NCI-H2196 (cell line): ENCODE data around the gene CHMP5.

Experiments used
- DNase-seq: peaks from one replicate; lab custom pipeline; 2025; ENCODE audit not compliant: unreplicated experiment; lab: John Stamatoyannopoulos, UW

CHMP5 gene

GRCh38 chr9:33242609-33243134, 22.2 kb upstream of the CHMP5 start:
- no peak for DNase-seq

DNA sequence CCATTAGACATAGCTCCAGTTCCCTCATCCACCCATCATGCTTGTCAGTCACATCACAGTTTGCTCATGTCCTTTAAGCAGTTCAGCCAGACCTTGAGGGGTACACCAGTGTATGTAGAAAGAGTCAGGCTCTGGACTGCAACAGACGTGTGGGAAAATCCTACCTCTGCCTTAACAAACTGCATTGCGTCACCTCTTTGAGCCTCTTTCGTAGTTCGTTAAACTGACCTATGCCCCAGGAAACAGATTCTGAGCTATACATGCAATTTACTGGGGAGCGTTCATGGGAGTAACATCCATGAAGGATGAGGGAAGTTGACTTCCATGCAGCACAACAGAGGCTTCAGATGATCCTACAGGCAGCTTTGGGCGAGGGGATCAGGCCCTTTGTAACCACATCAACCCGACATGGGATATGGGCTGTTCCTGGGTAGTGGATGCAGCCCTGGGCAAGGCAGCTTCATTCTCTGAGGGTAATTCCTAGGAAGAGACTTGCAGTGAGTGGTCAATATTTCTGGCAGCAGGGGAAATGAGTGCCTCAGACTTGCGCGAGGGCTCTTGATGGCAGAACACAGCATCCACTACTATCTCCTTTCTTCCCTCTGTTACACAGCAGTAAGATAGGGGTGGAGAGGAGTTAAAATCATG, 20.6 kb upstream of the CHMP5 start:
- no peak for DNase-seq

DNA sequence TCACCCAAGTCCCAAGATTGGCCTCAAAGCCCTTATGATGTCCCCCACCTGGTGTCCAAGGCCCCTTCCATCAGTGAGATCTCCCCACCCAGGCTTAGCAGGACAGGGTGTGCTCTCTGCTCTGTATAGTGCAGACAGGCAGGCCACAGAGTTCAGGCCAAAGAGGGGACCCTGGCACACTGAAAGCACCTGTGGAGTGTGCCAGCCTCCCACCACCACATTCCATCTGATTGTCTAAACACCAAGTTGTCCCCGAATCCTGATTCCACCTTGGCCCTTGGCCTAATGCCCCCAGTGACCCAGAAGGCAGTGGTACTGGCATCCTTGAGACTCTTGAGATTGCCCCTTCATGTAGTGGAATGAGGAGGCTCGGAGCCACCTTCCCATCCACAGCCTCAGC, 19.5 kb upstream of the CHMP5 start:
- DNase-seq = no peak

DNA sequence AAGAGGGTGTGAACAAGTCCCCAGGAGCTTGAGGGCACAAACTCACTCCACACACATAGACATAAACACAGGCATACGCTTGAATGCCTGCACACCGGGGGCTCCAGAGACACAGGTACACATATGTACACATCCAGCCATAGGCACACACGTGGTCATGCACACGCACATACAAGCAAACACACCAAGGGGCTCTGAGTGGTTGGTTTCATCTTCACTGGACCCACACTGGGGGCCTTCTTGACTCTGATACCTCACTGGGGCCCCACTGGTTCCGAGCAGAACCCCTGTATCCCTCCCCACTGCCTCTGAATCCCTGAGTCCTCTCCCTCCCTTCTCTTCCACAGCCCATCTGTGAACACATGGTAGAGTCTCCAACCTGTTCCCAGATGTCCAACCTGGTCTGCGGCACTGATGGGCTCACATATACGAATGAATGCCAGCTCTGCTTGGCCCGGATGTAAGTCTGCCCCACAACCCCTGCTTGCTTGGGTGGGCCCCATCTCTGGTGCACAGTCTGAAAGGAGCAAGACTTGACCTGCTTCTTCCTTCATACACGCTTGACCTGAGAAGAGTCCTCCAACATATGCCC, 18.5 kb upstream of the CHMP5 start:
- no peak for DNase-seq

DNA sequence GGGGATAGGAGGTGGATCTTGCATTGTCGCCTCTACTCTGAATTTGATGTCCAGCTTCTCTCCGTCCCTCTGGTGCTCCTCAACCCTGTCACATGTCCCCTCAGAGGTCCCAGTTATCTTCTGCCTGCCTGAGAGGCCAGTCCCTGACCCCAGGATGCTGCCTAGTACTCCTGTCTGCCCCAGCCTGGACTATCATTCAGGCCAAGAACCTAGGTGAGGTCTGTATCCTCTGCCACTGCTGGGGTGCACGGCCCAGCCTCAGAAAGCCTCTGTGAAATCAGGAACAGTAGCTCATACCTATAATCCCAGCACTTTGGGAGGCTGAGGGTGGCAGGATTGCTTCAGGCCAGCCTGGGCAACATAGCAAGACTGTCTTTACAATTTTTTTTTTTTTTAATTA, 16.2 kb upstream of the CHMP5 start:
- no peak for DNase-seq

- DNase-seq = no peak
Observed at GRCh38 chr9:33249087-33249658, 15.7 kb upstream of the CHMP5 start.

DNA sequence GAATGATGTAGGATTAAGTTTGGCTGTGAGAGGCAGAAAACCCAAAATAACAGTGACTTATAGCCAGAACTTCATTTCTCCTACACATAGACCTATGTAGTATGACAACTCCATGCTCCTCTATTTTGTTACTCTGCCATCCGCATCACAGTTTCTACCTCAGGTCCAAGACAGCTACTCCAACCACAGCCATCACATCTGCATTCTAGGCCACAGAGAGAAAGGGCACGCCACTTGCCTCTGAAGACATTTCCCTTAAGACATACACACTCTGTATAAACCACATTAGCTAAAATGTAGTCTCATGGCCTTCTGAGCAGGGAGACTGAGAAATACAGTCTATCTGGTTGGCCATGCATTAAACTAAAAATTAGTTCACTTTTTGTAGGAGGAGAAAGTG, 14.9 kb upstream of the CHMP5 start:
- DNase-seq = no peak

- no peak for DNase-seq
Observed at GRCh38 chr9:33250458-33250995, 14.3 kb upstream of the CHMP5 start.

- DNase-seq = no peak
Observed at GRCh38 chr9:33254211-33254610, 10.6 kb upstream of the CHMP5 start.

DNA sequence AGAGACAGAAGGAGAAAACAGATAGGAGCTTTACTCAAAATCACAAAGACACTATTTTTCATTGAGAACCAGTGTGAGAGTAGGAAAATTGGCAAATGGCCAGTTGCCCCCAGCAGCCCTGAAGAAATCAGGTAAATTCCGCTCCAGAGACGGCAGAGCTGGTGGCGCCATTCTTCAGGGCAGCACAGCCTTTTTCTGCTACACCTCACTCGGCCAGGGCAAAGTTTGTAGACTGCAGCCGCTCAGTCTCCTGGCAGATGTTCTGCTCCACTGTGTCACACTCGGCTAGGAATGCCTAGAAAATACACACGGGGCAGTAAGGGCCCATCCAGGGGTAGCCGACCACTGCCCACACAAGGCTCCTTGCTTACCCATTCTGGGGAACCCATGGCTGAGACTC, 9.8 kb upstream of the CHMP5 start:
- DNase-seq = no peak

DNA sequence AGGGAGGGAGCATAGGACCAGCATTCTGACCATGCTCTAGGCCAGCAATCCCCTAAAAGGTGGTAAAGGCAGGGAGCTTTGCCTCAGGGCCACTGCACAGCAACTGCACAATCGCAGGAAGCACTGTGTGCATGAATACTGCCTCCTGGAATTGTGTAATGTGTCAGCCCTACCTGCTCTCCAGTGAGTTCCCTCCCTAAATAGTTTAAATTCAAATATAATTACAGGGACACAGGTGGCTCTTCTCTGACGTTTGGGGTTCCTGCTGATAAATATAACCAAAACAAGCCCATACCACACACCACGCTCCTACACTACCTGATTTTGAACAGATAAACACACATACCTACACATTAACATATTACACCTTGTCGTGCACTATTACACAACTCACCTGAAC, 9.4 kb upstream of the CHMP5 start:
- DNase-seq = no peak

GRCh38 chr9:33256236-33256635, 8.6 kb upstream of the CHMP5 start:
- no peak for DNase-seq

GRCh38 chr9:33257276-33257675, 7.6 kb upstream of the CHMP5 start:
- no peak for DNase-seq

- DNase-seq = no peak
Observed at GRCh38 chr9:33260372-33260771, 4.5 kb upstream of the CHMP5 start.

- no peak for DNase-seq
Observed at GRCh38 chr9:33263131-33264002, 1.5 kb upstream of the CHMP5 start.

DNA sequence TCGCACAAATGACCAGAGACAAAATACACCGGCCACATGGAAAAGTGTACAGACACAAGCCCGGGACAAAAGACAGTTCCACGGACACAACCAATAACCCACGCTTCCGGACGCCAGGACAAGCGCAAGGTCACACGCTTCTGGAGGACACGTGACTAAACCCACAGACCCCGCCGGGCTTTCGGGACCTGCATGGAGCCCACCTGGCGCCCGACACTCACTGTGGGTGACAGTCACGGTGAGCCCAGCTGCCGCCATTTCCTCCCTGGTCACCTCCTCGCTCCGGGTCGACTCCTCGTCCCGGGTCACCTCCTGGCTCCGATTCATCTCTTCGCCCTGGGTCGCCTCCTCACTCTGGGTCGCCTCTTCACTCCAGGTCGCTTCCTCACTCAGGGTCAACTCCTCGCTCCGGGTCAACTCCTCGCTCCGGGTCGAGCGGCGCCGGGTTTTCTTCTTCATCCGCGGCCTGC, 811 bp upstream of the CHMP5 start:
- no peak for DNase-seq

DNA sequence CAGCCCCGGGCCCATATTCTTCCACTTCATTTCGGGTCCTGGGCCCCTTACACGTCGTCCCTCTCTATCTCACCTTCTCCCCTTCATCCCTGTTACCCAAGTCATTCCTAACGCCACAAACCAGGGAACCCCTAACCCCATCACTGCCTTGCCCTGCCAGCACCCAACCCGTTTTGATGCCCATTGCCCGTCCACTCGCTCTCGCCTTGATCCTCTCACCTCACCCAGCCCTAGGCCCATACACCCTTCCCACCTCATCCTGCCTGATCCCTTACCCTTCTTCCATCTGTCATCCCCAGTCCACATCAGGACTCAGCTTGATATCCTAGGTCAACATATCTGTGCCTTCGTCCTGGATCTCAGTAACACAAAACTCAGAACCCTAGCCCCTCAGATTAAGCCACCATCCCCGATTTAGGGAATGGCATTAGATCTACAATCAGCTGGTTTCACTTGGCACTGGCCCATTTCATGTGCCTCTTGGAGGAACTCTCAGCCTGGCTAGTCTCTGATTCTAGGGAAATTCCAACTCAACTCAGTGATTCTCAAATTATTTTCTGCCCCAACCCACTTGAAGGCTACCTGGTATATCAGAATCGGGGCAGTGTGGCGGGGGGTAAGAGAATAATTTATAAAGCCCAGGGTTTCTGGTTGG, 489 bp downstream of the CHMP5 start:
- no peak for DNase-seq

- no peak for DNase-seq
Observed at GRCh38 chr9:33267151-33267767, 2.4 kb downstream of the CHMP5 start.

DNA sequence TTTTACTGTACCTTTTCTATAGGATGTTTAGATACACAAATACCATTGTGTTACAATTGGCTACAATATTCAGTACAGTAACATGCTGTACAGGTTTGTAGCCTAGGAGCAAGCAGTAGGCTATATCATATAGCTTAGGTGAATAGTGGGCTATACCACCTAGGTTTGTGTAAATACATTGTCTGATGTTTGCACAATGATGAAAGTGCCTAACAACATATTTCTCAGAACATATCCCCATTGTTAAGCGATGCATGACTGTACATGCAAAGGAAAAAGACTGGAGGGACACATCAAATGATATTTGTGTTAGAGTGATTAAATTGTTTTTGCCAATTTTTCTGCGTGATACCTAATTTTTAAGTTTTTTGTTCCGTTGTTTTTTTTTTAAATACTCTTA, 5.3 kb downstream of the CHMP5 start:
- no peak for DNase-seq

DNA sequence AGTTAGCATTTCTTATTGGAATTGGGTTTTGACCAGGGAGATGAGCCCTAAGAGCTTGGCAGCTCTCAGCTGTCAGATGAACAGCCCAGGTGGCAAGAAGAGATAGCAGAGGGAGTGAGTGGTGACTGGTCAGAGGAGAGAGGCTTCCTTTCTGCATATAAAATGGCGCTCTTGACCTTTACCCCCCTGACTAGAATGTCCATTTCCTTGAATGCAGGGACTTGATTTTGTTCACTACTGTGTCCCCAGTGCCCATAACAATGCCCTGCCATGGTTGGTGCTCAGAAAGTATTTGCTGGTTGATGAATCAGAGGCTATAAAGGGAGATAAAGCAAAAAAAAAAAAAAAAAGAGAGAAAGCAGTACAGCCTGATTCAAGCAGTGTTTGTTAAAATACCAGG, 7.2 kb downstream of the CHMP5 start:
- no peak for DNase-seq
